Measurements from ENCODE around the gene IDE.
"Not testable (repeated sequence)": the region's sequence is repeated elsewhere in the genome, so short reads cannot be mapped to it uniquely, and the experiment has no call there.

IDE gene

DNA sequence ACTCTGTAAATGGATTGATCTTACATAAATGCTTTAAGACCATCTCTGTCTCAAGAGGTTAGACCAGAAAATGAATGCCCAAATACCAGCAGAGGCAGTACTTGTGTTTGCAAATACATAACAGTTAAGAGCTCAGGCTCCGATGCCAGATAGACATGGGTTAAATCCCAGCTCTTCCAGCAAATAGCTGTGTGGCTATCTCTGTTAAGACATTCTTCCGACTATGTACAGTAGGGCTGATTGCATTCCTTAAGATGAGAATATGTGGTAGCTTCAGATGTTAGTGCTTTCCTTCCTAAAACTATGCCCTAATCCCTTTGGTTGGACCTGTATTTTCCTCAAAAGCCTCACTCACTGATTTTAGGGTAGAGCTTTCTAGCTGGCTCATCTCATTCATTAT is 2.2 kb downstream of the IDE start:
- TF ChIP-seq, protein P1, sequence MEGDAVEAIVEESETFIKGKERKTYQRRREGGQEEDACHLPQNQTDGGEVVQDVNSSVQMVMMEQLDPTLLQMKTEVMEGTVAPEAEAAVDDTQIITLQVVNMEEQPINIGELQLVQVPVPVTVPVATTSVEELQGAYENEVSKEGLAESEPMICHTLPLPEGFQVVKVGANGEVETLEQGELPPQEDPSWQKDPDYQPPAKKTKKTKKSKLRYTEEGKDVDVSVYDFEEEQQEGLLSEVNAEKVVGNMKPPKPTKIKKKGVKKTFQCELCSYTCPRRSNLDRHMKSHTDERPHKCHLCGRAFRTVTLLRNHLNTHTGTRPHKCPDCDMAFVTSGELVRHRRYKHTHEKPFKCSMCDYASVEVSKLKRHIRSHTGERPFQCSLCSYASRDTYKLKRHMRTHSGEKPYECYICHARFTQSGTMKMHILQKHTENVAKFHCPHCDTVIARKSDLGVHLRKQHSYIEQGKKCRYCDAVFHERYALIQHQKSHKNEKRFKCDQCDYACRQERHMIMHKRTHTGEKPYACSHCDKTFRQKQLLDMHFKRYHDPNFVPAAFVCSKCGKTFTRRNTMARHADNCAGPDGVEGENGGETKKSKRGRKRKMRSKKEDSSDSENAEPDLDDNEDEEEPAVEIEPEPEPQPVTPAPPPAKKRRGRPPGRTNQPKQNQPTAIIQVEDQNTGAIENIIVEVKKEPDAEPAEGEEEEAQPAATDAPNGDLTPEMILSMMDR (IDR thresholded peaks at IDR 0.05; ENCODE audit: low read length), result no peak
- TF ChIP-seq EZH2 (optimal IDR thresholded peaks at IDR 0.05; ENCODE audit: low read depth, low read length), result no peak
- no peak for TF ChIP-seq EZH2phosphoT487 (IDR thresholded peaks at IDR 0.05; ENCODE audit: low read length)
- Histone ChIP-seq H3K4me3 (ENCODE audit: low read length) (no peak overlapping the region; the same call in 1 of the 2 replicates), H2AFZ (ENCODE audit: low read length) (no peak overlapping the region), H3K9me3 (replicated peaks; ENCODE audit: insufficient read depth, low read length) (no peaks in the 10 kb centered on the region), H3K36me3 (replicated peaks; ENCODE audit: insufficient read depth, low read length) (no peaks in the 10 kb centered on the region), H3K4me2 (ENCODE audit: low read depth, low read length) (peak overlapping the region; percentile 94; the same call in 1 of the 2 replicates), H3K27ac (ENCODE audit: low read length) (no peak overlapping the region), H3F3A (ENCODE audit: insufficient read depth, low read length) (peaks cover 10% of the 10 kb centered on the region; the same call in 1 of the 2 replicates), H3K4me1 (ENCODE audit: low read length) (peaks cover 7% of the 10 kb centered on the region; the same call in 1 of the 2 replicates), H3K9me2 (replicated peaks; ENCODE audit: insufficient read depth, low read length) (no peaks in the 10 kb centered on the region), H4K20me1 (ENCODE audit: insufficient read depth, low read length) (0 out of 2 replicates have a peak, but pooled peaks cover 7% of the 10 kb centered on the region), H3K27me3 (replicated peaks; ENCODE audit: insufficient read depth, low read length) (no peaks in the 10 kb centered on the region), H3K79me2 (ENCODE audit: low read length) (peaks cover 69% of the 10 kb centered on the region), H3K9ac (ENCODE audit: low read length) (no peak overlapping the region)
- DNase-seq, result no peak

DNA sequence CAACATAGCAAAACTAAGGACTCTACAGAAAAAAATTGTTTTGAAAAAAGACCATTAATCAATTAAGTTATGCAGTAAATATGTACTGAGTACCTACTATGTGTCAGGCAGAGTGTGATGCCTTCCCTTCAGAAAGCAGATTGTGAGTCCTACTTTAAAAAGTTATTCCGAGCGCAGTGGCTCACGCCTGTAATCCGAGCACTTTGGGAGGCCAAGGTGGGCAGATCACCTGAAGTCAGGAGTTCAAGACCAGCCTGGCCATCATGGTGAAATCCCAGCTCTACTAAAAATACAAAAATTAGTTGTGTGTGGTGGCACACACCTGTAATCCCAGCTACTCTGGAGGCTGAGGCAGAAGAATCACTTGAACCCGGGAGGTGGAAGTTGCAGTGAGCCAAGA is 4.2 kb downstream of the IDE start:
- H2AFZ ChIP-seq (ENCODE audit: low read length); H4K20me1 ChIP-seq (ENCODE audit: insufficient read depth, low read length); H3K36me3 ChIP-seq (replicated peaks; ENCODE audit: insufficient read depth, low read length); H3K27me3 ChIP-seq (replicated peaks; ENCODE audit: insufficient read depth, low read length); H3K27ac ChIP-seq (ENCODE audit: low read length); H3K9me2 ChIP-seq (replicated peaks; ENCODE audit: insufficient read depth, low read length); H3F3A ChIP-seq (ENCODE audit: insufficient read depth, low read length); H3K4me2 ChIP-seq (ENCODE audit: low read depth, low read length); H3K4me3 ChIP-seq (ENCODE audit: low read length); H3K9me3 ChIP-seq (replicated peaks; ENCODE audit: insufficient read depth, low read length); H3K4me1 ChIP-seq (ENCODE audit: low read length); DNase-seq; H3K9ac ChIP-seq (ENCODE audit: low read length): not testable (repeated sequence)
- H3K79me2 ChIP-seq (ENCODE audit: low read length), result peaks cover 89% of the 10 kb centered on the region

DNA sequence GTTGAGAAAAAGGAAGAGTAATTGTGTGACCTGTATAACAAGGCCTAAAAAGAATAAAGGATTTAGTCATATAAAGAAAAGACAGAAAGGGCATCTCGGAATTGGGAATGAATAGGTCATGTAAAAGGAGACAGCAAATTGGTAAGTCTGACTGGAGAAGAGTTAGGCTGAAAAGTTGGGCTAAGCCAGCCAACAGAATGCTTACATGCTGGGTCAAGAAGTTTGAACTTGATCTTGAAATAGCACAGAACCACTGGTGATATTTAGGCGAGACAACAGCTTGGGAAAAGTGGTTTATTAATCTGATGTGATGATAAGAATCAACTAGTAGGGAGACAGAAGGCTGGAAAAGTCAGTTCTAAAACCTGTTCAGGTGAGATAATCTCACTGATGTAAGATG is 4.8 kb downstream of the IDE start:
- 0 out of 2 replicates have a peak, but pooled peaks cover 7% of the 10 kb centered on the region for H4K20me1 ChIP-seq (ENCODE audit: insufficient read depth, low read length)
- no peak overlapping the region for H3K27ac ChIP-seq (ENCODE audit: low read length)
- no peak for DNase-seq
- H3K4me1 ChIP-seq (ENCODE audit: low read length), result peaks cover 7% of the 10 kb centered on the region; the same call in 1 of the 2 replicates
- no peak for TF ChIP-seq EZH2phosphoT487 (IDR thresholded peaks at IDR 0.05; ENCODE audit: low read length)
- H3K9ac ChIP-seq (ENCODE audit: low read length), result no peak overlapping the region
- H3K27me3 ChIP-seq (replicated peaks; ENCODE audit: insufficient read depth, low read length), result no peaks in the 10 kb centered on the region
- H3K79me2 ChIP-seq (ENCODE audit: low read length), result peaks cover 94% of the 10 kb centered on the region
- H2AFZ ChIP-seq (ENCODE audit: low read length), result no peak overlapping the region
- no peaks in the 10 kb centered on the region for H3K9me2 ChIP-seq (replicated peaks; ENCODE audit: insufficient read depth, low read length)
- H3K4me3 ChIP-seq (ENCODE audit: low read length), result no peak overlapping the region
- peaks cover 1% of the 10 kb centered on the region; the same call in 1 of the 2 replicates for H3F3A ChIP-seq (ENCODE audit: insufficient read depth, low read length)
- no peaks in the 10 kb centered on the region for H3K9me3 ChIP-seq (replicated peaks; ENCODE audit: insufficient read depth, low read length)
- no peak overlapping the region for H3K4me2 ChIP-seq (ENCODE audit: low read depth, low read length)
- H3K36me3 ChIP-seq (replicated peaks; ENCODE audit: insufficient read depth, low read length), result 0 out of 2 replicates have a peak, but pooled peaks cover 2% of the 10 kb centered on the region

DNA sequence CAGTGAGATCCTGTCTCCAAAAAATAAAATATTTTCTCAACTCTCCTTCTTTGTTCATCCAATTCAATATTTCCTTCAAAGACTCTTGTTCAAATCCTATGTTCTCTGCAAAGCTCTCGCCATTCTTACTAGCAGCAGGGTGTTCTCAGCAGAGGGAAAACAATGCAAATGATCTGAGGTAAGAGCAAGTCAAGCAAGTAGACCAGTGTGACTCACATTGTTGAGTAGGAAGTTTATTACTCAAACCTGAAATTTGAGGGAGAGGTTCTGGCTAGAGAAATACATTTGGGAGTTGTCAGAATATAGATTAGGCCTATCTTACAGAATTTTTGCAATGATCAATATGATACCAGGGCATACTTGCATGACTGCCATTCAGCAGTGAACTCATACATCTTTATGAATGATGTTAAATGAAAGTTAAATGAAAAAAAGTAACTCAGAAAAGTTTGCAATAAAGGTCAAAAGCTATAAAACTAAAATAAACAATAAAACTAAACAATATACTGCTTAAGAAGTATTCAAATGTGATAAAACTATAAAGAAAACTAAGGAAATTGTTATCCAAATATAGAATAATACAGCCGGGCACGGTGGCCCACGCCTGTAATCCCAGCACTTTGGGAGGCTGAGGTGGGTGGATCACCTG is 5.8 kb downstream of the IDE start:
- no peak overlapping the region for H3K9ac ChIP-seq (ENCODE audit: low read length)
- peaks cover 97% of the 10 kb centered on the region for H3K79me2 ChIP-seq (ENCODE audit: low read length)
- H3K4me1 ChIP-seq (ENCODE audit: low read length), result peaks cover 7% of the 10 kb centered on the region; the same call in 1 of the 2 replicates
- H3K27me3 ChIP-seq (replicated peaks; ENCODE audit: insufficient read depth, low read length), result no peaks in the 10 kb centered on the region
- H3K27ac ChIP-seq (ENCODE audit: low read length), result no peak overlapping the region
- H3K9me3 ChIP-seq (replicated peaks; ENCODE audit: insufficient read depth, low read length), result no peaks in the 10 kb centered on the region
- H3K9me2 ChIP-seq (replicated peaks; ENCODE audit: insufficient read depth, low read length), result no peaks in the 10 kb centered on the region
- no peak for DNase-seq
- no peaks in the 10 kb centered on the region for H3F3A ChIP-seq (ENCODE audit: insufficient read depth, low read length)
- H2AFZ ChIP-seq (ENCODE audit: low read length), result no peak overlapping the region
- H3K4me3 ChIP-seq (ENCODE audit: low read length), result no peak overlapping the region
- no peak for TF ChIP-seq EZH2 (optimal IDR thresholded peaks at IDR 0.05; ENCODE audit: low read depth, low read length)
- no peak overlapping the region for H3K4me2 ChIP-seq (ENCODE audit: low read depth, low read length)
- H4K20me1 ChIP-seq (ENCODE audit: insufficient read depth, low read length), result 0 out of 2 replicates have a peak, but pooled peaks cover 7% of the 10 kb centered on the region
- 0 out of 2 replicates have a peak, but pooled peaks cover 4% of the 10 kb centered on the region for H3K36me3 ChIP-seq (replicated peaks; ENCODE audit: insufficient read depth, low read length)
